Measurements from ENCODE around the gene ING1.
"Not testable (repeated sequence)": the region's sequence is repeated elsewhere in the genome, so short reads cannot be mapped to it uniquely, and the experiment has no call there.

DNA sequence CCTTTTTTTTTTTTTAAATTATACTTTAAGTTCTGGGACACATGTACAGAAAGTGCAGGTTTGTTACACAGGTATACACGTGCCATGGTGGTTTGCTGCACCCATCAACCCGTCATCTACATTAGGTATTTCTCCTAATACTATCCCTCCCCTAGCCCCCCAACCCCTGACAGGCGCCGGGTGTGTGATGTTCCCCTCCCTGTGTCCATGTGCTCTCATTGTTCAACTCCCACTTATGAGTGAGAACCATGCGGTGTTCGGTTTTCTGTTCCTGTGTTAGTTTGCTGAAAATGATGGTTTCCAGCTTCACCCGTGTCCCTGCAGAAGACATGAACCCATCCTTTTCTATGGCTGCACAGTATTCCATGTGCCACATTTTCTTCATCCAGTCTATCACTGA lies 17.7 kb upstream of the ING1 start:
- not testable (repeated sequence) for TF ChIP-seq CTCF (IDR thresholded peaks at IDR 0.05); EZH2 (IDR thresholded peaks at IDR 0.05; ENCODE audit: borderline replicate concordance, insufficient read depth, low read depth, low read length, poor library complexity, severe bottlenecking)

Data from B cell (primary cell).